GM12878 (cell line): ENCODE measurements around the gene DYNC1I1. TPM values are rescaled to one million over a fixed set of nuclear protein-coding genes. Genes with fewer than 3 reads are reported as not detected.

ENCODE experiments used
- ATAC-seq: fragments of 200-7000 bp; cut with Tn5 transposase; 3 replicates; pipeline ENCODE4 v1.9.1; 2020; ENCODE audit warnings: mild to moderate bottlenecking, moderate library complexity
- BruUV-seq: library from RNA; stranded (reverse); fragments of 400-500 nt; replicated peaks from 2 replicates; lab custom pipeline; 2021; lab: Mats Ljungman, UMichigan
- CTCF ChIA-PET: fragments of 300-600 bp; sonication (Branson Sonifier 250); formaldehyde crosslinking; extraction: SDS; loops from one replicate; lab custom pipeline; 2021; ENCODE audit warnings: inconsistent platforms; lab: Yijun Ruan, JAX
- POLR2A ChIA-PET: fragments of 350-600 bp; formaldehyde crosslinking; extraction: SDS; loops from one replicate; lab custom pipeline; 2021; ENCODE audit warnings: inconsistent platforms; lab: Charles Lee
- RAD21 ChIA-PET: fragments of 300-600 bp; sonication (Branson Sonifier 250); formaldehyde crosslinking; loops from one replicate; lab custom pipeline; 2023; ENCODE audit warnings: antibody characterized with exemption; ENCODE audit not compliant: unreplicated experiment; lab: Charles Lee
- SMC1A ChIA-PET: fragments of 300-600 bp; sonication (Branson Sonifier 250); formaldehyde crosslinking; loops from one replicate; lab custom pipeline; 2023; ENCODE audit not compliant: unreplicated experiment, uncharacterized antibody; lab: Charles Lee
- DNase-seq: peaks from one replicate; pipeline ENCODE4 v3.0.0-alpha.2; 2011; ENCODE audit warnings: low read depth, low spot score
- FAIRE-seq: peaks from 3 replicates; lab custom pipeline; 2011; peaks lifted over from hg19 to GRCh38; lab: Jason Lieb, UNC
- H2AFZ ChIP-seq: 2 replicates; pipeline ENCODE4 v1.6.0; 2011; ENCODE audit warnings: low read depth, low read length, control low read depth; ENCODE audit not compliant: control insufficient read depth
- H3K27ac ChIP-seq: 2 replicates; pipeline ENCODE4 v1.5.1; 2011; ENCODE audit warnings: control low read depth; ENCODE audit not compliant: control insufficient read depth, insufficient read depth
- H3K27me3 ChIP-seq, 2 experiments: replicated peaks in 1 of 2; 2 replicates each; pipeline versions ENCODE4 v1.6.0 to v1.6.1; 2011; ENCODE audit warnings: low read length in 1 of 2; ENCODE audit not compliant: control insufficient read depth in 2 of 2, insufficient read depth in 2 of 2
- H3K36me3 ChIP-seq, 2 experiments: 2 replicates each; pipeline ENCODE4 v1.5.1; 2011; ENCODE audit warnings: low read length in 1 of 2; ENCODE audit not compliant: control insufficient read depth in 2 of 2, insufficient read depth in 2 of 2
- H3K4me1 ChIP-seq: 2 replicates; pipeline ENCODE4 v1.6.1; 2011; ENCODE audit warnings: mild to moderate bottlenecking, low read length, moderate library complexity, mixed read lengths; ENCODE audit not compliant: control insufficient read depth, insufficient read depth
- H3K4me2 ChIP-seq: 2 replicates; pipeline ENCODE4 v1.6.0; 2011; ENCODE audit warnings: control low read depth; ENCODE audit not compliant: control insufficient read depth, insufficient read depth
- H3K4me3 ChIP-seq: fragments of 200-600 bp; sonication (generic); 2 replicates; pipeline ENCODE4 v1.5.1; 2016
- H3K79me2 ChIP-seq: 2 replicates; pipeline ENCODE4 v1.6.0; 2011; ENCODE audit warnings: low read length; ENCODE audit not compliant: control insufficient read depth, insufficient read depth
- H3K9ac ChIP-seq: 2 replicates; pipeline ENCODE4 v1.8.0; 2011; ENCODE audit warnings: low read length, control low read depth, mixed read lengths; ENCODE audit not compliant: control insufficient read depth, insufficient read depth
- H3K9me3 ChIP-seq: replicated peaks from 3 replicates; pipeline ENCODE4 v1.5.1; 2011; ENCODE audit warnings: mild to moderate bottlenecking, low read length; ENCODE audit not compliant: control insufficient read depth, insufficient read depth
- H4K20me1 ChIP-seq: 2 replicates; pipeline ENCODE4 v1.6.0; 2011; ENCODE audit not compliant: control insufficient read depth, insufficient read depth
- BRCA1 ChIP-seq: IDR thresholded peaks from 2 replicates; pipeline ENCODE4 v1.6.1; 2011; ENCODE audit warnings: low read depth, low read length, improper control_type of control experiment
- CHD1 ChIP-seq: IDR thresholded peaks from 2 replicates; pipeline ENCODE4 v1.6.1; 2012; ENCODE audit warnings: low read depth, low read length, improper control_type of control experiment
- E2F8 ChIP-seq: fragments of 450-650 bp; IDR thresholded peaks from 2 replicates; pipeline ENCODE4 v1.6.1; 2018; ENCODE audit warnings: mild to moderate bottlenecking, low read depth, moderate library complexity; ENCODE audit not compliant: partially characterized antibody
- E4F1 ChIP-seq: fragments of 450-650 bp; IDR thresholded peaks from 2 replicates; pipeline ENCODE4 v1.6.1; 2018; ENCODE audit warnings: borderline replicate concordance, mild to moderate bottlenecking; ENCODE audit not compliant: partially characterized antibody
- EED ChIP-seq: sonication (generic); IDR thresholded peaks from 2 replicates; pipeline ENCODE4 v1.6.1; 2016; ENCODE audit warnings: antibody characterized with exemption, low read depth
- EP300 ChIP-seq, 2 experiments: fragments of 150-350 bp in 1 of 2; IDR thresholded peaks; 2 replicates each; pipeline ENCODE4 v1.6.1; 2011 to 2012; ENCODE audit warnings: low read depth in 2 of 2, low read length in 2 of 2, borderline replicate concordance in 1 of 2, improper control_type of control experiment in 1 of 2, inconsistent platforms in 1 of 2; ENCODE audit not compliant: control insufficient read depth in 1 of 2
- FOXM1 ChIP-seq: IDR thresholded peaks from 2 replicates; pipeline ENCODE4 v1.6.1; 2012; ENCODE audit warnings: low read depth, mild to moderate bottlenecking, inconsistent platforms, low read length, moderate library complexity
- JUNB ChIP-seq: IDR thresholded peaks from 2 replicates; pipeline ENCODE4 v1.6.1; 2016; ENCODE audit warnings: antibody characterized with exemption, mild to moderate bottlenecking
- MYB ChIP-seq: fragments of 150-350 bp; IDR thresholded peaks from 2 replicates; pipeline ENCODE4 v1.6.1; 2014; ENCODE audit warnings: mild to moderate bottlenecking, low read depth, low read length, borderline replicate concordance
- NFXL1 ChIP-seq: fragments of 450-650 bp; IDR thresholded peaks from 2 replicates; pipeline ENCODE4 v1.6.1; 2017; ENCODE audit warnings: antibody characterized with exemption, mild to moderate bottlenecking, borderline replicate concordance
- NKRF ChIP-seq: fragments of 450-650 bp; conservative IDR thresholded peaks from 2 replicates; pipeline ENCODE4 v1.6.1; 2017; ENCODE audit warnings: mild to moderate bottlenecking, moderate library complexity
- RAD51 ChIP-seq: fragments of 450-650 bp; IDR thresholded peaks from 2 replicates; pipeline ENCODE4 v1.6.1; 2016; ENCODE audit warnings: moderate library complexity, mild to moderate bottlenecking, inconsistent platforms
- ZNF687 ChIP-seq: fragments of 450-650 bp; IDR thresholded peaks from 2 replicates; pipeline ENCODE4 v1.6.1; 2017; ENCODE audit warnings: mild to moderate bottlenecking, moderate library complexity
- WGBS: methylation state at CpG from one replicate; pipeline ENCODE4 v1.1.6; 2016; ENCODE audit warnings: low lambda C conversion rate; ENCODE audit not compliant: insufficient replicate concordance, insufficient coverage; ENCODE audit errors: missing lambda C conversion rate; 5-methylcytosine and 5-hydroxymethylcytosine counted together
- in situ Hi-C: fragments of 300-500 bp; cut with MboI; formaldehyde crosslinking; loops from 9 replicates; pipeline ENCODE4 v1.14.3; 2018; ENCODE audit warnings: mixed read lengths
- intact Hi-C: fragments of 100-400 bp; cut with micrococcal nuclease; formaldehyde crosslinking; loops from one replicate; pipeline ENCODE4 v1.14.2; 2022; ENCODE audit not compliant: unreplicated experiment
- polyA plus RNA-seq, 11 experiments: library from polyadenylated mRNA; depleted of rRNA in 4 of 11; unstranded in 6 of 11; stranded (reverse) in 5 of 11; fragments of >200 nt; fragmentation: Nextera tagmentation in 4 of 11; fragmentation: Illumina TruSeq in 1 of 11; extraction: Ambion mirVana in 4 of 11; extraction: Trizol in 1 of 11; gene quantifications; 1 replicate in 1 of 11; 2 replicates in 10 of 11; pipeline versions ENCODE4 v1.2.1 to v1.2.3, GENCODE V29; 2011 to 2016; ENCODE audit warnings: inconsistent platforms in 2 of 11, missing spikeins in 2 of 11, low read depth in 1 of 11
- total RNA-seq, 4 experiments: library from RNA; depleted of rRNA in 3 of 4; stranded (reverse); fragments of >200 nt in 3 of 4; fragmentation: Illumina TruSeq in 1 of 4; extraction: Trizol in 1 of 4; gene quantifications; 2 replicates each; pipeline versions ENCODE4 v1.2.1 to v1.2.3, GENCODE V29; 2013 to 2021

DYNC1I1 gene
- total and polyA plus RNA-seq, 10 of the 15 experiments (the other 5 are each of a cell fraction or from before 2014, with no cell fraction given), result 0.05 to 0.91 (median 0.14) TPM; not detected in 3

GRCh38 chr7:95805909-95806308 is 33.6 kb downstream of the DYNC1I1 start:
- H3K36me3 ChIP-seq, result no peaks in the 10 kb centered on the region
- H3K27me3 ChIP-seq, result peaks cover 0 to 3% of the 10 kb centered on the region in 2 experiments; a peak in 1 of 4 replicates
- DNase-seq (no peak), ATAC-seq (no peak), FAIRE-seq (no peak)
- H2AFZ ChIP-seq, result no peak overlapping the region
- H3K4me3 ChIP-seq, result no peak overlapping the region
- no peak overlapping the region for H3K9ac ChIP-seq
- RAD21 ChIA-PET, result no interaction called here
- no peaks in the 10 kb centered on the region for H3K9me3 ChIP-seq
- SMC1A ChIA-PET, result no interaction called here
- in situ Hi-C loops (no loop called here), intact Hi-C loops (no loop called here)
- no peaks in the 10 kb centered on the region for H4K20me1 ChIP-seq
- no TSS peak for BruUV-seq
- H3K27ac ChIP-seq, result no peak overlapping the region
- H3K4me2 ChIP-seq, result no peak overlapping the region
- no peaks in the 10 kb centered on the region for H3K4me1 ChIP-seq
- no peaks in the 10 kb centered on the region for H3K79me2 ChIP-seq
- CTCF ChIA-PET, result interaction anchor here (1.2 kb wide), 1 partner anchor 11 kb away, joined by 3 read pairs; no protein-coding TSS in a partner anchor
- POLR2A ChIA-PET, result no interaction called here
- WGBS, result 0% methylated on average over 1 of the region's 1 CpG
- TF ChIP-seq NFXL1 (no peak), E4F1 (no peak), BRCA1 (no peak), CHD1 (no peak), MYB (no peak), NKRF (no peak), E2F8 (no peak), RAD51 (no peak), EP300 (IDR thresholded peaks at IDR 0.05; ENCODE audit: borderline replicate concordance in 1 of 2, control insufficient read depth in 1 of 2, low read depth in 2 of 2, low read length in 2 of 2) (no peak), FOXM1 (no peak), EED (no peak), JUNB (no peak), ZNF687 (no peak)
